22Rv1 (cell line): ENCODE data around the gene EVA1C.

Experiments used
- H3K27ac ChIP-seq: fragments of 450-650 bp; 2 replicates; pipeline ENCODE4 v1.5.1; 2017
- CTCF ChIP-seq: fragments of 450-650 bp; IDR thresholded peaks from 2 replicates; pipeline ENCODE4 v1.5.1; 2017; ENCODE audit warnings: mild to moderate bottlenecking
- ZFX ChIP-seq: fragments of 450-650 bp; IDR thresholded peaks from 2 replicates; pipeline ENCODE4 v1.6.1; 2017; ENCODE audit warnings: antibody characterized with exemption, borderline replicate concordance

The EVA1C gene

DNA sequence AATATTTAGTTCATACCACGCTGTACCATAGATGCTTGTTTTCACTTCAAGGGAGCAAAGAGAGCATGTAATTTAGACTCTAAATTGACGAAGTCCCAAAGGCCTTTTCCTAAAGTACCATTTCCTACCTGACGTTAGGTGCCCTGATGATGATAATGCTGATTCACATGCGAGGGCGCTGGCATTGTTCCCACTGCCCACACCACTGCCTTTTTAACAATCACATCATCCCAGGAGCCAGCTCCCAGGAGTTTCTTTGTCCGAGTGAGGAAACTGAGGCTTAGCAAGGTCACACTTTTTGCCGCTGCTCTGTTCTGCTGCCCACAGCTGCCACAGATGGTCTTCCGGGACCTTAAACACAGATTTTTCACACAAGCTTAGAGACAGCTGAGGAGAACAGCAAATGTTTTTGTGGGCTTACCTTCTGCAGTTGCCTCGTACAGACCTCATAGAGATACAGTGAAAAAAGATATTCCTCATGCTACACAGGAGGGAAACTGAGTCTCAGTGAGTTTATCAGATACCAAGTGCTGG, 69.4 kb downstream of the EVA1C start:
- TF ChIP-seq CTCF (no peak), ZFX (no peak)

DNA sequence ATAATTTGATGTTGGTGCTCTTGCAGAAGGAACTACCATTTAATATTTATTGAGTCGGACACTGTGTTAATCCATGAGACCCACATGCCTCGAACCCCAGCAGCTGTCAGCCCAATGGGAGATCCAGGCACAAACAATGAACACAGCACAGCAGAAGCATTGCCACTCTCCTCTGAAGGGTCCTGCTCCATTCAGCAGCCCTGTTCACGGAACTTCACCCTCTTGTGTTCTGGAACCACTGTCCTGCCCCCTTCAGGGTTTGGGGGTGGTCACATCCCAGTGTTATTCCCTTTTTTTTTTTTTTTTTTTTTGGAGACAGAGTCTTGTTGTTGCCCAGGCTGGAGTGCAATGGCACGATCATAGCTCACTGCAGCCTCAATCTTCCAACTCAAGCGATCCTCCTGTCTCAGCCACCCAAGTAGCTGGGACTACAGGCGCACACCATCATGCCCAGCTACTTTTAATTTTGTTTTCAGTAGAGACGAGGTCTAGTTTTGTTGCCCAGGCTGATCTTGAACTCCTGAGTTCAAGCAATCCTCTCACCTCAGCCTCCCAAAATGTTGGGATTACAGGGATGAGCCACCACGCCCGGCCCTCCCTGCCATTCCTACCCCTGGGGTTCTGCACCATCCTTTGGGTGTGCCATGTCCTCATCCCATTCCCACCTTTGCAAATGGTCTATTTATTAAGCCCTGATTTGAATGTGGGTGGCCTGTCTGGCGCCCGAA, 70.2 kb downstream of the EVA1C start:
- TF ChIP-seq CTCF (no peak), ZFX (no peak)

More for the DNA sequence above, 69.4 kb downstream of the EVA1C start:
- no peak overlapping the region for H3K27ac ChIP-seq

DNA sequence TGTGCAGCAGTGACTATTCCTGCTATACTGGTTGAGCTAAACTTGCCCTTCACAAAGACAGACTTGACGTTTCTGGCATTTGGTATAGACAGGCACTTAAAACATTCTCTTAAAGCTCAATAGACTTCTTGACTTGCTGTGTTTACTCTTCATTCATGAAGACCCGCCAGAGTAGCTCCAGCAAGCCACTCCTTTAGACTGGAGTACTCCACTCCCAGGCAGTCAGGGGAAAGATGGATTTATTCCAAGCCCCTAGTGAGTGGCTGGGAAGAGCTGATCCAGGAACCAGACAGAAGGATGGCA, 70.7 kb downstream of the EVA1C start:
- TF ChIP-seq ZFX (no peak), CTCF (no peak)
- H3K27ac ChIP-seq = no peak overlapping the region

More for the DNA sequence above, 70.2 kb downstream of the EVA1C start:
- H3K27ac ChIP-seq = no peak overlapping the region

GRCh38 chr21:32484706-32485380, 72.3 kb downstream of the EVA1C start:
- no peak for TF ChIP-seq CTCF
- TF ChIP-seq ZFX = no peak
- no peak overlapping the region for H3K27ac ChIP-seq

DNA sequence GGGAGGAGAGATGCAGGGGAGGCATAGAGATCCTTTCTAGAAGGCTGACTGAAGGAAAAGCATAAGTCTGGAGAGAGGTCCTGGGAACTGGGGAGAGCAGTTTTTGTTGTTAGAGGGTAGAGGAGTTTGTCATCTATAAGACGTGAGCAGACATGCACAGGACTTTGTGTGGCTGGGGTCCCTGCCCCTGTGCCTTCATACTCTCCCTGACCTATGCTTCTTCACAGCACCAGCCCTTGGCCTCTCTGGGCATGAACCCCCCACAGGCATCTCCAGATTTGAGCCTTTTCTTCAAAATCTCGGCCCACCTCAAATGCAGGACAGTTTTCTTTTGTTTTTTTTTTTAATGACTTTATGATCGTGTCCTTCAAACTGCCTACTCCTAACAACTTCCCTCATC, 79.9 kb downstream of the EVA1C start:
- H3K27ac ChIP-seq = no peak overlapping the region
- no peak for TF ChIP-seq CTCF
- TF ChIP-seq ZFX = no peak

DNA sequence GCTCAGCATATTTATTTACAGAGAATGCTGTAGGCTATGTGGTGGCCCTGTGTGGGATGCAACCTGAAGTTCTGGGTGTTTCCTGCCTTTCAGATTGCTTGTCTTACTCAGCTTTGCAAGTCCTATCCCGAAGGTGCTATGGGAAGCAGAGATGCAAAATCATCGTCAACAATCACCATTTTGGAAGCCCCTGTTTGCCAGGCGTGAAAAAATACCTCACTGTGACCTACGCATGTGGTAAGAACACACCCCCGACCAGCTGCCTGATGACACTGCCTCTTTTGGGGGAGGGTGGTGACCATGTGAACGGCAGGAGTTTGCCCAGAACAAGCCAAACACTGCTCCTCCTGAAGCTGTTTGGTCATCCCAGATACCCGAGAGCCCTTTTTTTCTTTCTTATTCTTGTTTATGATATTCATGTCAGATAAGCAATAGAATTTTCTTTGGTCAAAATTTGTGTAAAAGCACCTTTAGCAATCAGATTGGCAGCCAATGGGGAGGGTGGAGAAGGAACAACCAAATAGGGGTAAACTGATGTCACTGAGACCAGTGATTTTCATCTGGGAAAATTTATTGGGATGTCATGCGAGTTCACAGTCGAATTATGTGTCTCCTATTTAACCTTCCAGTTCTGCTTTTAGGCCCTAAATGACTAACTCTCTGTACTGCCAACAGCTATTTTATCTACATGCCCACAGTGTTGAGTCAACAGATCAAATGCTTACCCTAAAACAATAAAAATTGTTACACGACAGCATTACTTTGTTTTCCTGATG, 82.6 kb downstream of the EVA1C start:
- H3K27ac ChIP-seq = no peak overlapping the region
- no peak for TF ChIP-seq CTCF
- TF ChIP-seq ZFX = no peak
